ENCODE results near the gene NRP2. TPM values are rescaled to one million over a fixed set of nuclear protein-coding genes. Genes with fewer than 3 reads are reported as not detected.

Gene NRP2
- total RNA-seq, 1 donor from 2014 or later = 26.1 TPM

DNA sequence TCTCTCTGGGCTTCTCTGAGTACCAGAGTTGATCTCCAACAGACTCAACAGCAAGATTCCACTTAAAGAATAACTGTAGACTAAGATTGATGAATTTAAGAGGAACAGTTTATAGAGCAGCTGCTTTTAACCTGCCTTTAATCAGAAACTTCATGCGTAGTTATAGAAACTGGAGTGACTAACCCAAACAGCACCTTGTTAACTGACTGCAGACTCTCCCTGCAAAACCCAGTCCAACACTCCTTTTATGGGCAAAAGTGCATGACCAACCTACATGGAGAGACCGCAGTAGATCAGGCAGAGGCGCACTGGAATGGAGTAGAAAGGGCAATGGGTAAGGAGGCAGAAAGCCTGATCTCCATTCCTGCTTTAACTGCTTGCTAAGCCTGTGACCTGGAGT lies 110.6 kb downstream of the NRP2 start:
- DNase-seq (ENCODE audit: low spot score in 2 of 2) (no peak), FAIRE-seq (no peak)

GRCh38 chr2:205796805-205797313 lies 114.6 kb downstream of the NRP2 start:
- FAIRE-seq = no peak
- DNase-seq (ENCODE audit: low spot score in 2 of 2) = no peak

GRCh38 chr2:205797866-205798265 lies 115.6 kb downstream of the NRP2 start:
- DNase-seq (ENCODE audit: low spot score in 2 of 2) = no peak
- no peak for FAIRE-seq

DNA sequence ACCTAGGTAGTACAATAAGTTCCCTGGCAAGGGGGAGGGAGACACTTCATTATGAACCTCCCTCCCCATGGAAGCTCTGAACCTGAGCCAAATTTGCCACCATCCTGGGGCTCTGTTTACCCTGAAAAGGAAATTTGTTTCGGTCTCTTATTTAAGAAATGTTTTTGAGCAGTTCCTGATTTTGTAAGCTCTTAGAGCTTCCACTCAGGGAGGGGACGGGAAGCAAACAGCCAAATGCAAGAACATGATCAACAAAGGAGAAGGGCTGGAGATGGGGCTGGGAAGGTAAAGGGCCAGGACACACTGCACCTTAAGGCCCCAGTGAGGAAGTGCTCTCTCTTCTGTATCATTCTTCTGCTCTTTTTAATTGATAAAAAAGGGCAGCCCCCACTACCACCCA lies 117.9 kb downstream of the NRP2 start:
- no peak for FAIRE-seq
- no peak for DNase-seq (ENCODE audit: low spot score in 2 of 2)

DNA sequence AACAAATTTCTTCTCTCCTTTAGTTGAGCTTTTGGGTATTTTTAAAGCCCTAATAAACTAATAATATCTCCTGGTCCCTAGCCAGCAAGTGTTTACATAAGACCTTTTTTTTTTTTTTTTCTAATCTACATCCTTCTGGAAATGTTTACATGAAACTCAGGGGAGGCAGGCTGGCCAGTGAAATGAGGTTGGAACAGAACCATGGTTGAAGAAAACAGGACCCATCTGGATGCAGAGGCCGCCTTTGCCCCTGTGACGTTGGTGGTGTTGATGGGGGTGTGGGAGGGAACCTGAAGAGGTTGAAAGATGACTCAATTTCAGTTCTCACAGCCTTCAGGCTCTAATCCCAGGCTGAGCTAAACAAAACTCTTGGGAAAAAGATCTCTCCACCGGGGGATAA lies 118.5 kb downstream of the NRP2 start:
- no peak for DNase-seq (ENCODE audit: low spot score in 2 of 2)
- no peak for FAIRE-seq

GRCh38 chr2:205802065-205802464 lies 119.8 kb downstream of the NRP2 start:
- DNase-seq (ENCODE audit: low spot score in 2 of 2) (no peak), FAIRE-seq (no peak)

- FAIRE-seq = no peak
- DNase-seq (ENCODE audit: low spot score in 2 of 2) = no peak
Observed at GRCh38 chr2:205802941-205803340, 120.6 kb downstream of the NRP2 start.

- FAIRE-seq = no peak
- DNase-seq (ENCODE audit: low spot score in 2 of 2) = no peak
Observed at GRCh38 chr2:205803500-205803899, 121.2 kb downstream of the NRP2 start.

GRCh38 chr2:205805136-205805535 lies 122.8 kb downstream of the NRP2 start:
- DNase-seq (ENCODE audit: low spot score in 2 of 2) (no peak), FAIRE-seq (no peak)

GRCh38 chr2:205806143-205806905 lies 124.0 kb downstream of the NRP2 start:
- no peak for DNase-seq (ENCODE audit: low spot score in 2 of 2)
- no peak for FAIRE-seq

GRCh38 chr2:205807229-205807628 lies 124.9 kb downstream of the NRP2 start:
- DNase-seq (ENCODE audit: low spot score in 2 of 2) (no peak), FAIRE-seq (no peak)

DNA sequence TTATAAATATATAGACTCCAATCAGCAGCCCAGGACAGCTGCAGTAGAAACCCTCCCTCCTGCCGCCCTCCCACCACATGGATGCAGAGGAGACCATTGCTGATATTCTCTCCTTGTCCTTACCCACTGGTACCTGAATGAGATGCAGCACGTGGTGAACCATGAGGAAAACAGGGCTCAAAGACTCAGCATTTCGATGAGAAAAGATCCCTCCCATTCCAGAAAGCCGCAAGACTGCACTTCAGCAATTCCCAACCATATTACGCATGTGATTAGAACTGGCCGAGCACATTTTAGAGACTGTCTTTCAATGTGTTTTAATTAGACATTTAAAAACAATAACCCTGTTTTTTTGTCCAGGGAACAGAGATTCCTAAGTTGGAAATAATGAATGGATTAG lies 125.5 kb downstream of the NRP2 start:
- DNase-seq (ENCODE audit: low spot score in 2 of 2) (no peak), FAIRE-seq (no peak)

GRCh38 chr2:205808486-205809121 lies 126.3 kb downstream of the NRP2 start:
- FAIRE-seq (no peak), DNase-seq (ENCODE audit: low spot score in 2 of 2) (no peak)

GRCh38 chr2:205811387-205811786 lies 129.1 kb downstream of the NRP2 start:
- FAIRE-seq (no peak), DNase-seq (ENCODE audit: low spot score in 2 of 2) (no peak)

GRCh38 chr2:205814039-205814364 lies 131.7 kb downstream of the NRP2 start:
- no peak for FAIRE-seq
- no peak for DNase-seq (ENCODE audit: low spot score in 2 of 2)

DNA sequence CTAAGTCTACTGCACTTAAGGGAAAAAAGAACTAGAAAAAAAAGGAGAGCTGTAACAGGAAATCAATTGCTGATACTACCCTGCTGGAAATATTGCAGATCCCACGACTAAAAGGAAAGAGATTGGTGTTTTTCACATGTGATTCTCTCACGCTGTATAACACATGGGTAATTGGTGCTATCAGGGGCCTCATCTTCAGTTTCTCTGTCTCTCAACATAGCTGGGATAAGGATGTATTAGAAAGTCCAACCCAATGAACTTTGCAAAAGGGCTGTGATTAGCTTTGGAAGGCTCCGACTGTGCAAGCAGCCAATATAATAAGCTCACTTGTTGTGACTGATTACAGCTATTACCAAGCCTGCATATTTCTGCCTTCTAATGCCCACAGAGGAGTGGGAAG lies 133.4 kb downstream of the NRP2 start:
- DNase-seq (ENCODE audit: low spot score in 2 of 2) (no peak), FAIRE-seq (no peak)

DNA sequence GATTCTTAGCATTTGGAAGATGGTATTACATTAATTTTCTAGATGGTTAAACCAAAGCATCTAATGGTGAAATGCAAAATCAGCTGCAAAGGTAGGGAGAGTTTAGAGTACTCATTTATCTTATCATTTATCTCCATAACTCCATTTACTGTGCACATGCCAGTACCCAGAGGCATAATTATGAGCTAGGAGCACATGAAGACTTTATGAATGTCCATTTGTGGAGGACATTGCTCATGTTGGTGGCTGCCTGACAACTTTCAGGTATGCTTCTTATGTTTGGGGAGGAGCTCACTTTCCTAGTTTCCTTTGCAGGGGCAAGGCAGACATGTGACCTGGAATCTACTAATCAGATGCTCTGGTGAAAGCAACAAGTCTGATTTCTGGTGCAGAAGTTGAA lies 134.0 kb downstream of the NRP2 start:
- DNase-seq (ENCODE audit: low spot score in 2 of 2) (no peak), FAIRE-seq (no peak)

DNA sequence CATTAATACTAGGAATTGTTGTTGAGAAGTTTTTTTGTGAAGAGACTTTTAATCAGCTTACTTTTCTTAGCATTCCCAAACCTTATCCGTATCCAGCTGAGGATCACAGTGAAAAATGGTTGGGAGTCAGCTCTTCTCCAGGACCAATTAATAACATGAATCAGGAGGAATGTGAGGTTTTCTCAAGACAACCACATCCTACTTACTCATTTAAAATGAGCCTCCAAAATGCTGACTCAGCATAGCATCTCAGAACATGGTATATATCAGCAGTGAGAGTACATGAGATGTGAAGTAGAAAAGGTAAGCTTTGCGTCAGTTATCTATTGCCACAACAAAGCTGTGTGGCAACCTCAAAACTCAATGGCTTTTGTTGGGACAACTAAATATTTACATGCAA lies 140.3 kb downstream of the NRP2 start:
- FAIRE-seq (no peak), DNase-seq (ENCODE audit: low spot score in 2 of 2) (no peak)

GRCh38 chr2:205827809-205828365 lies 145.6 kb downstream of the NRP2 start:
- DNase-seq (ENCODE audit: low spot score in 2 of 2) (no peak), FAIRE-seq (no peak)

DNA sequence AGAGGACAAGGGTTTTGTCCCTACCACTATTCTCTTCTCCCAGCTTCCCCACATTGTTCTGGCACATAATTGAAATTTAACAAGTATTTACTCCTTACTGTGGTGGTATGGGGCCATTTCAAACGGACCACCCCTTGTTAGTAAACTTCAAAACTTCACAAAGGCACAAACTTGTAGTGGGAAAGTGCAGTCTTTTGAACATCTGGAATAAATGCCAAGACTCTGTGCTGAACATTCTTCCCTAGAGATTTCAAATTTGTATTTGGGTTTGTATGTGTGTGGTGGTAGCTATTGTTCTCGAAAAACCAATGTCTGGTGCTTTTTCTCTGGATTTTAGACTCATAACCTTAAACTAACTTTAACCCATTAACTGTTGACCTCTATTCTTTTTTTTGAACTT lies 151.6 kb downstream of the NRP2 start:
- DNase-seq (ENCODE audit: low spot score in 2 of 2) = no peak
- FAIRE-seq = no peak

DNA sequence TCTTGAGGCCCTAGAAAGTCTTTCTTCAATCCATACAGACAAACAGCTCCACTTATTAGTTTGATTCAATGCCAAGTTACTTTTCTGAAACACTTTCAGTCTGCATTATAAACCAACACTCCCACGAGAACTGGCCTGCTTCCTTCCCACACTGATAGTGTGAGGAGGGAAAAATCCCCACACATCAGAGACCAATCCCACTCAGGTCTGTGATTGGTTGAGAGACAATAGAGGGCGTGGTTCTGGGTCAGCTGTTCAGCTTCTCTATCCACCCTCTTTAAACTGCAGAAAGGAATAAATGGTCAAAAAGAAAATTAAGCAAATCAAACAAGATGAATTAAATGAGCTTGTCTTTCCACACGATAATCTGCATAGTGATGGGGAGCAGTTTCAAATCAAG lies 152.5 kb downstream of the NRP2 start:
- no peak for FAIRE-seq

GRCh38 chr2:205835251-205835791 lies 153.0 kb downstream of the NRP2 start:
- DNase-seq (ENCODE audit: low spot score in 2 of 2) (no peak), FAIRE-seq (no peak)

More for the DNA sequence above, 152.5 kb downstream of the NRP2 start:
- DNase-seq (ENCODE audit: low spot score in 2 of 2) = no peak
